ENCODE data around the gene CCDC50. TPM values are rescaled to one million over a fixed set of nuclear protein-coding genes. Genes with fewer than 3 reads are reported as not detected.

CCDC50 gene
- total and polyA plus RNA-seq, 7 donors: 15.4 to 41.5 (median 27.6) TPM

GRCh38 chr3:191432162-191432561, 103.0 kb downstream of the CCDC50 start:
- 79 to 81% (median 81%) methylated on average over 5 of the region's 5 CpGs for WGBS, 3 donors
- Histone ChIP-seq H3K36me3 (ENCODE audit: insufficient read depth in 1 of 2, low read depth in 1 of 2) (no peaks in the 10 kb centered on the region), H3K4me1 (no peaks in the 10 kb centered on the region), H3K9me3 (peaks cover 6% of the 10 kb centered on the region), H3K27me3 (ENCODE audit: insufficient read depth in 3 of 3, low read length in 2 of 3) (no peaks in the 10 kb centered on the region), H3K27ac (no peak overlapping the region), H3K4me3 (no peak overlapping the region)
- no peak for ATAC-seq
- intact Hi-C loops (cut with DNase I): no loop called here
- no peak for DNase-seq
- TF ChIP-seq CTCF (IDR thresholded peaks at IDR 0.05): no peak

DNA sequence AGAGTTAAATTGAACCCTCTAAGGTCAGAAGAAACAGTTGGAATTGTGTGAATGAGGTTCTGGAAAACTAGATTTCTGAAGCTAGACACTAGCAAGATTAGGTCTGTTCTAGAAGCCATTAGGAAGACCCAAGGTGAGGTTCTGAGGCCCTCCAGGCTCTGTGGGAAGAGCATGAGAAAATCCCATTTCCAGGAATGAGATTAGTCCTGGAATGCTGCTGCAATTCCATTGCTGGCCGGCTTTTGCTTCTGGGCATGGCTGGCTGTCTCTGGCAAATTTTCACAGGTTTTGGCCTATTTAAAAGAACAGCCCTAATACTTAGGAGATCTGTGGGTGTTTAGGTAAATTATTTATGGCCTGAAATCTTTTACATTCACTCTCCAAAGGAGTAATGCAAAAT, 104.8 kb downstream of the CCDC50 start:
- no peak for DNase-seq
- peaks cover 6% of the 10 kb centered on the region for H3K9me3 ChIP-seq
- no peak for TF ChIP-seq CTCF (IDR thresholded peaks at IDR 0.05)
- 30 to 42% (median 38%) methylated on average over 1 of the region's 1 CpG for WGBS, 3 donors
- no peaks in the 10 kb centered on the region for H3K27me3 ChIP-seq (ENCODE audit: insufficient read depth in 3 of 3, low read length in 2 of 3)
- no peaks in the 10 kb centered on the region for H3K4me1 ChIP-seq
- H3K36me3 ChIP-seq (ENCODE audit: insufficient read depth in 1 of 2, low read depth in 1 of 2): no peaks in the 10 kb centered on the region
- no peak overlapping the region for H3K27ac ChIP-seq
- intact Hi-C loops (cut with DNase I): no loop called here
- ATAC-seq: no peak
- no peak overlapping the region for H3K4me3 ChIP-seq

DNA sequence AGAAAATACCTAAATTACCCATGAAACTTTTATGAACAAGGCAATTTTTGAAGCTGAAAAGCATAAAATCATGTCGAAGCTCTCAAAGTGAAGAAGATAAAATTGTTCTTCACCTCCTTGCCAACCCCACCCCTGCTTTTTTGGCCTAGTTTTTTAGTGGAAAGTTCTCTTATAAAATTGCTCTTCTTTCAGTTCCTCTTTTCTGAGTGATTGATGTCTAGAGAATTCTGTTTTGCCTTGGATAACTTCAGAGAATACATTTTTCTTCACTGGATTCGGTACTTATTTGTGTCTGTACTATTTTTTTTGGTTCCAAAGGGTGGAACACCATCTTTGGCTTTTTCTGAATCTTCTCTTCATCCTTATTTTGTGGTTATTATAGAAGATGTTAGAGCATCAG, 106.8 kb downstream of the CCDC50 start:
- Histone ChIP-seq H3K27me3 (ENCODE audit: insufficient read depth in 3 of 3, low read length in 2 of 3) (no peaks in the 10 kb centered on the region), H3K36me3 (ENCODE audit: insufficient read depth in 1 of 2, low read depth in 1 of 2) (no peaks in the 10 kb centered on the region), H3K4me3 (no peak overlapping the region), H3K4me1 (no peaks in the 10 kb centered on the region), H3K27ac (no peak overlapping the region), H3K9me3 (peaks cover 6% of the 10 kb centered on the region)
- WGBS, 3 donors: 20 to 35% (median 27%) methylated on average over 2 of the region's 2 CpGs
- TF ChIP-seq CTCF (IDR thresholded peaks at IDR 0.05): no peak
- intact Hi-C loops (cut with DNase I): no loop called here
- DNase-seq (no peak), ATAC-seq (no peak)

DNA sequence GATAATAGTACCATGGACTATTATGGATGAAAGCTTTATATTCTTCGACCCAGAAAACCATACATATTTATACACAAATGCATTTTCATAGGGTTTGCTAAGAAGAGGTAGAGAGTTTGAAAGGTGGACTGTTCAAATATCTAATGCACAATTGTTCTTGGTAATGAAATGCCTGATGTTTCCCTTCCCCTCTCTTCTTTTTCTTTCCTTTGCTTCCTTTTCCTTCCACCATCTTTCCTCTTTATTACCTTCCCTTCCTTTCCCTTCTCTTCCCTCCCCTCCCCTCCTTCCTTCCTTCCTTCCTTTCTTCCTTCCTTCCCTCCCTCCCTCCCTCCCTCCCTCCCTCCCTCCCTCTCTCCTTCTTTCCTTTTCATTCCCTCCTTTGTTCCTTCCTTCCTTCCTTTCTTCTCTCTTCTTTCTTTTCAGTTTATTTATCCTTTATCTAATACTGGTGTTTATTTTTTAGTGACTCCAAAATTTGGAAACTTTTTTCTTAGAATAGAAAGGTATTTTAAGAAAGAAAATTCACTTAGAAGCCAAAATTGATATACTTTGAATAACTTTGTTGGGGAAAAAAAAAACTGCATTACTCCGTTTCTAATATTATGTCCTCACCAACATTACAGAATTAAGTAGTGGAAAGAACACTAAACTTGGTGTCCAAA, 109.1 kb downstream of the CCDC50 start:
- WGBS, 3 donors: 72 to 80% (median 74%) methylated on average over 2 of the region's 2 CpGs
- intact Hi-C loops (cut with DNase I): no loop called here
- no peak overlapping the region for H3K27ac ChIP-seq
- ATAC-seq (no peak), DNase-seq (no peak)
- H3K4me3 ChIP-seq: no peak overlapping the region
- TF ChIP-seq CTCF (IDR thresholded peaks at IDR 0.05): no peak
- no peaks in the 10 kb centered on the region for H3K9me3 ChIP-seq
- H3K27me3 ChIP-seq (ENCODE audit: insufficient read depth in 3 of 3, low read length in 2 of 3): no peaks in the 10 kb centered on the region
- no peaks in the 10 kb centered on the region for H3K4me1 ChIP-seq
- no peaks in the 10 kb centered on the region for H3K36me3 ChIP-seq (ENCODE audit: insufficient read depth in 1 of 2, low read depth in 1 of 2)

DNA sequence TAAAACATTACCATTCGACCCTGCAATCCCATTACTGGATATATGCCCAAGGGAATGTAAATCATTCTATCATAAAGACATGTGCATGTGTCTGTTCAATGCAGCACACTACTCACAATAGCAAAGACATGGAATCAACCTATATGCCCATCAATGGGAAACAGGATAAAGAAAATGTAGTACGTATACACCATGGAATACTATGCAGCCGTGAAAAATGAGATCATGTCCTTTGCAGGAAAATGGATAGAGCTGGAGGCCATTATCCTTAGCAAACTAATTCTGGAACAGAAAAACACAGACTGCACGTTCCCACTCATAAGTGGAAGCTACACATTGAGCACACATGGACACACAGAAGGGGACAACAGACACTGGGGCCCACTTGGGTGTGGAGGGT, 111.3 kb downstream of the CCDC50 start:
- 85 to 90% (median 89%) methylated on average over 4 of the region's 4 CpGs for WGBS, 3 donors

More for the DNA sequence above, 111.3 kb downstream of the CCDC50 start:
- intact Hi-C loops (cut with DNase I): no loop called here
- no peak for TF ChIP-seq CTCF (IDR thresholded peaks at IDR 0.05)
- ATAC-seq: no peak
- DNase-seq: no peak
- Histone ChIP-seq H3K27ac (no peak overlapping the region), H3K4me3 (no peak overlapping the region), H3K27me3 (ENCODE audit: insufficient read depth in 3 of 3, low read length in 2 of 3) (no peaks in the 10 kb centered on the region), H3K4me1 (no peaks in the 10 kb centered on the region), H3K9me3 (no peaks in the 10 kb centered on the region), H3K36me3 (ENCODE audit: insufficient read depth in 1 of 2, low read depth in 1 of 2) (no peaks in the 10 kb centered on the region)

Measured in psoas muscle (tissue), 8 donors.